GM12874 (cell line): ENCODE data around the gene UBE4A.

ENCODE experiments used
- CTCF ChIP-seq: IDR thresholded peaks from 2 replicates; pipeline ENCODE4 v1.5.1; 2011; ENCODE audit warnings: low read depth, mild to moderate bottlenecking, control low read depth, low read length, moderate library complexity; ENCODE audit not compliant: insufficient read depth

Gene UBE4A

GRCh38 chr11:118379497-118379896 lies 20.1 kb downstream of the UBE4A start:
- no peak for TF ChIP-seq CTCF

GRCh38 chr11:118380571-118380970 lies 21.2 kb downstream of the UBE4A start:
- no peak for TF ChIP-seq CTCF

GRCh38 chr11:118382954-118383353 lies 23.6 kb downstream of the UBE4A start:
- no peak for TF ChIP-seq CTCF

- TF ChIP-seq CTCF = no peak
Measured at GRCh38 chr11:118383657-118384056, 24.3 kb downstream of the UBE4A start.

- TF ChIP-seq CTCF = no peak
Measured at GRCh38 chr11:118396097-118396501, 36.7 kb downstream of the UBE4A start.

GRCh38 chr11:118397448-118397847 lies 38.0 kb downstream of the UBE4A start:
- TF ChIP-seq CTCF = no peak

- no peak for TF ChIP-seq CTCF
Measured at GRCh38 chr11:118398791-118399559, 39.6 kb downstream of the UBE4A start.
